Femur (tissue), 1 donor: ENCODE data around the gene NKX2-1.

ENCODE experiments used
- DNase-seq: peaks from one replicate; pipeline ENCODE4 v3.0.0-alpha.2; 2017

NKX2-1 gene

DNA sequence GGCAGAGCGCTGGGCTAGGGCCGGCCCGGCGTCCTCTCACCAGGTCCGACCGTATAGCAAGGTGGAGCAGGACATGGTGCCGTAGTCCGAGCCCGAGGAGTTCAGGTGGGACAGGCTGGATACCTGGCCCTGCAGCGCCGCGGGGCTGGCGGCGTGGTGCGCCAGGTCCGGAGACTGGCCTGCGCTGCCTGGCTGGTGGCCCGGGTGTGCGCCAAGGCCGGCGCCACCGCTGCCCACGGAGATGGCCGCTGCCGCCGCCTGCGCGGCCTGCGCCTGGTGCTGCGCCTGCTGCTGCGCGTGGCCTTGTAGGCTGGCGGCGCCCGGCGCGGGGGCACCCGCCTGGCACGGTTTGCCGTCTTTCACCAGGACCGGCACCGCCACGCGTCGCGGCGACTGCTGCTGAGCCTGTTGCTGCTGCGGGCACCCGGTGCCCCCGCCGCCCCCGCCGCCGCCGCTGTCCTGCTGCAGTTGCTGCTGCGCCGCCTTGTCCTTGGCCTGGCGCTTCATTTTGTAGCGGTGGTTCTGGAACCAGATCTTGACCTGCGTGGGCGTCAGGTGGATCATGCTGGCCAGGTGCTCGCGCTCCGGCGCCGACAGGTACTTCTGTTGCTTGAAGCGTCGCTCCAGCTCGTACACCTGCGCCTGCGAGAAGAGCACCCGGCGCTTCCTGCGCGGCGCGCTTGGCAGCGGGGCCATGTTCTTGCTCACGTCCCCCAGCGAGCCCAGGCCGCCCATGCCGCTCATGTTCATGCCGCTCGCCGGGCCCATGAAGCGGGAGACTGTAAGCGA lies 2.6 kb downstream of the NKX2-1 start:
- DNase-seq: no peak

DNA sequence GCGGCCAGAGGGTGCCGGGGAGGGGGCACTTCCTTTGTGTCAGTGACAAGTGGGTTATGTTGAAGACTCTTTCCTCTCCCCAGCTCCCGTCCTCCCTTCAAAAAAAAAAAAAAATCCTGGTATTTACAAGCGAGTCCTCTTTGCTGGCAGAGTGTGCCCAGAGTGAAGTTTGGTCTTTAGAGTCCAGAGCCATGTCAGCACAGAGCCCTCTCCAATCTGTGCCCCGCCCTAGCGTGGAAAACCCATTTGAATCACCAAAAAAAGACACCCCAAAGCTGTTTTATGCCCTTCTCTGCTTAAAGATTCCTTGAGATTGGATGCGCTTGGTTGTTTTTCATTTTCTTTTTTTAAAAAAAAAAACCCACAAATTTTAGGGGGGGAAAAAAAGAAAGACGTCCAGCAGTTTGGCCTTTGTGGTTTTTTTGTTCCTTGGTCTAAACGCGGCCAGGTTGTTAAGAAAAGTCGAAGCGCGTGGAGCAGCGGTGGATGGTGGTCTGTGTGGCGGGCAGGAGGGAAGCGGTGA lies 3.3 kb downstream of the NKX2-1 start:
- no peak for DNase-seq

- DNase-seq: no peak
Measured at GRCh38 chr14:36515896-36516718, 3.9 kb downstream of the NKX2-1 start.

GRCh38 chr14:36515105-36515593 lies 4.9 kb downstream of the NKX2-1 start:
- DNase-seq: no peak

GRCh38 chr14:36514278-36515104 lies 5.5 kb downstream of the NKX2-1 start:
- no peak for DNase-seq

DNA sequence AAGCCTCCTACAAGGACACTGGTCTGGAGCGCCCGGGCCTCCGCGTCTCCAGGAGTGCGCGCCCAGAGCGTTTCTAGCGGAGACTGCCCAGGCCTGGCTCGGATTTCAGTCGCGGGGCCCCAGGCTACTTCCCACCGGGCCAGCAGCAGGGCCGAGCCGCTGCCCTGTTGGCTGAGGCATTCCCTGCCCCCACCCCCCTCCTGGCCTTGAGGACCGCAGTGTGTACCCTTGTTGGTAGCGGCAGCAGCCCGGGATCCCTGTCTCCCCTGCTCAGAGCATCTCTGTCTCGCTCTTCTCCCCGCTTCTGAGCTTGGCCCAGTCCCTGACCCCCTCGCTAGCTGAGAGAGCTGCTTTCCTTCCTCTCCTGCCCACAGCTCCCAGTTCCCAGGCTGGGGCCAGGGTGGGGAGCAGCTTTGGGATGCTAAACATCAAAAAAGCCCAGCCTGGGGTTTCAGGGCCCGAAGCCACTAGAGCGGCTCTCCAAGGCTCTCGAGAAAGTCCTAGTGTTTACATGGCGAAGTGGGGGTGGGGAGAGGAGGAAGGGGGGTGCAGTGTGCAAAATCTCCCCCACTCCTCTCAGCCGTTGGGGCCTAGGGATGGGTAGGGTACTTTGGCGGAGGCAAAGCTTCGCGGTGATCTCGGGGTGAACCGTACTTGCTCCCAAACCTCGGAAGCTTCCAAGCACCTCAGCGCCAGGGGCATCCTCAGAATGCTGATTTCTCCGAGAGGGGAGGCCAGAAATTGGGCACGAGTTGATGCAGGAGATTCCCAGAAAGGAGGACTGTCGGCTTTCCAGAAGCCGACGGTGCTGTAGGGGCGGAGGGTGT lies 6.4 kb downstream of the NKX2-1 start:
- no peak for DNase-seq

DNA sequence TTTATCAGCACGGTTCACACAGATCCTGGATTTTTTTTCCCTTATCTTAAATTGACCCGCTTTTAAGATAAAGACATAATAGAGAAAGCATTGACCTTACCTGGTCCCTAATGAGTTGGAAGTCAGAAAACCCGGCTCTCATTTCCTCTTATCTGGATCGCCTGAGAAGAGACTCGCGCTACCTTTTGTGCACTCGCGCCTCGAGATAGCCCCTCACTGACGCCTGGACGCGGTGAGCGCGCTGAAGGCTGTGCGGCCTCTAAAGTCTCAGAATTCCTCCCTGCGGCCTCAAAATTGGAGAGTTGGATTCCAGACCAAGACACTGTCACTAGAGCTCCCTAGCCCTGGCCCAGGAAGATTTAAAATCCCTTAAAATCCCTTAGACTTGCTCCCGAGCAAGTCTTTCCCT lies 7.0 kb downstream of the NKX2-1 start:
- no peak for DNase-seq

DNA sequence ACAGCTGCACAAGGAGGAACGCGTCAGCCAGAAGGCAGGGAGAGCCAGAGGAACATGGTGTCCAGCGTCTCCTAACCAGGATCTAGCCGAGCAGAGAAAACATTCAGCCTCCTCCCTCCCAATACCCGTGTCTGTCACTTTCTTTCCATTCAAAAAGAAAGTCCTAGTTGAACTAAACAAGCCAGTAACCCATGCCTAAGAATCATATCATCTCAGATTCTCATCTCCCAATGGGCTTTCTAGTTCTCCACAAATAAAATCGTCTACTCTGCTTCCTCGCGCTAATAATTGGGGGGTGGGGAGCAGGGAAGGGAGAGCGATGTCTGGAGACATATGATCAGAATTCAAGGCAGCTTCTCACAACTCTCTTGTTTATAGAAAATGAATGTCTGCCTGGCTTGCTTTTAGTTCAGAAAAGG lies 7.4 kb downstream of the NKX2-1 start:
- DNase-seq: no peak

GRCh38 chr14:36511981-36512584 lies 7.9 kb downstream of the NKX2-1 start:
- no peak for DNase-seq

GRCh38 chr14:36510874-36511273 lies 9.2 kb downstream of the NKX2-1 start:
- no peak for DNase-seq

DNA sequence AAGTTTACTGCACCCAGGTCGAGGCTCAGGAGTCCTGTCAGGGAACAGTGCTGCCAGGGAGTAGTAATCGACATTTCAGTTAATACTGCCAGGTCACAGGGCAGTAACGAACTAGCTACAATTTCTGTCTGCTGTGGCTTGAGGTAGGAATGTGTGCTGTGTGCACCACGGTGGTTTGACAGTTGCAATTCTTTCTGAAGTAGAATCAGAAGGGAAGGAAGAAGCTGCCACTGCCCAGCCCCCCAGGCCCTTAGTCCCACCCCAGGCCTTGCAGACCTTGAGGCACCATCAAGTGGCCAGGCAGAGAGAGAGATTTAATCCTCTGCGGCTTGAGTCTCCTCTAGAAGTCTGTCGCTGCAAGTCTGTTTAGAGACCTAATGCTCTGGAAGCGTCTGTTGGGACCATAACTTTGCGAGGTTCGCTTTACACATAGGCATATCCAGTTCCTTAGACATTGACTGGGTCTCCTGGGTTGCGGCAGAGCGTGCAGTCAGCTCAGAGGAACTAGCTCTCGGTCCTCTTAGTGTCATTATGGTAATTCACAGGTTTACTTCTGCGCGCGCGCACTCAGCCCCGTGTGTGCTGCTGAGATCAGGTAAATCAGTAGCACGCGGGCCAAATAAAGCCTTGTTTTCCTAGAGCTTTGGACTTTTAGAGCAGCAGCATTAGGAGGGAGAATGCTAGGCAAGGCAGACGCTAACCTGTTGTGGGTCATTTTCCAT lies 9.8 kb downstream of the NKX2-1 start:
- DNase-seq: no peak

GRCh38 chr14:36509069-36509917 lies 10.7 kb downstream of the NKX2-1 start:
- DNase-seq: no peak

GRCh38 chr14:36508418-36509068 lies 11.5 kb downstream of the NKX2-1 start:
- DNase-seq: no peak

- no peak for DNase-seq
Measured at GRCh38 chr14:36507847-36508417, 12.1 kb downstream of the NKX2-1 start.

DNA sequence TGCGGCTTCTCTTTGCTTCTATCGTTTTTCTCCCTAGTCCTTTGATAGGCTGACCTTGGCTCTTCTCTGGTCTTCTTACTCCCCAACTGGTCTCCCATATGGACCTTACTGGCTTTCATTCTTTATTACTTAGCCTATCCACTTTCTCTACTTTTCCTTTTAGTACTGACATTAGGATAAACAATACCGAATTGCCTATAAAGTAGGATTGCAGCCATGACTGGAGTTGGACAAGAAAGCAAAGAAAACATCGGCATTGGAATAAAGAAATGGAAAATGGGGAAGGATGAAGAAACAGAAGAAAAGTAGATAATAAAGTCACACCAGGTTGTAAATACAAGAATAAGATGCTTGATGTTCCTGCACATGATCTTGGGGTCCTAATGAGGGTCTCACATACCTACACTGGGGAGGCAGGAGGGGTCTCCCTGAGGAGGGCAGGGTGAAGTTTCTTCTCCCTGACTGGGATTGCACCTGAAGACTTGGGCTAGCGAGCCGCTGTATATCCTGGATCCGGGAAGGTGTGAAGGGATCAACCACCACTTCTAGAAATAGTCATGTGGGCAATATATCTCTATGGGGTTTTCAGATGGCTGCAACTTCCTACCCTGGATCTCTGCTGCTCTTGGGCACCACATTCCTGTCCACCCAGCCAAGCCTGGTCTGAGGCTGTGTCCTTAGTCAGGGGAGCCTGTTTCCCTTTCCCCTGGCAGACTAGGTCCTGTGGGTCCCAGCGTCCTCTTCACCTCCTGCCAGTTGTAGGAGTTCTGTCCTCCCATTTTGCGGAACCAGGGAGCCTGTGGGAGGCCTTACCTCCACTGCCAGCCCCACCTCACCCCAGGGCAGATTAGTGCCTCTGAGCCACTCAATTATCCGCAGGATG lies 13.1 kb downstream of the NKX2-1 start:
- DNase-seq: no peak

GRCh38 chr14:36505892-36506731 lies 13.9 kb downstream of the NKX2-1 start:
- no peak for DNase-seq
